Measurements from ENCODE around the gene ST7.

GRCh38 chr7:117193564-117193963, 240.3 kb downstream of the ST7 start:
- TF ChIP-seq CTCF (IDR thresholded peaks at IDR 0.05; ENCODE audit: poor library complexity) (no peak), EZH2 (IDR thresholded peaks at IDR 0.05; ENCODE audit: borderline replicate concordance) (no peak), EZH2phosphoT487 (IDR thresholded peaks at IDR 0.05; ENCODE audit: low read depth, severe bottlenecking, unreplicated experiment) (no peak)

All from hepatocyte (in vitro differentiated cells).